HG03066 (cell line): Measurements from ENCODE around the gene PRR14.

Experiments used
- ATAC-seq: cut with Tn5 transposase; IDR thresholded peaks from one replicate; pipeline ENCODE4 v1.9.1; 2021; ENCODE audit warnings: low read depth; ENCODE audit not compliant: unreplicated experiment

The PRR14 gene

GRCh38 chr16:30658731-30659506 lies 8.2 kb downstream of the PRR14 start:
- ATAC-seq = peak; percentile 26

- ATAC-seq = no peak
Observed at GRCh38 chr16:30659507-30660423, 9.0 kb downstream of the PRR14 start.

GRCh38 chr16:30660424-30661261 lies 9.9 kb downstream of the PRR14 start:
- ATAC-seq = no peak

GRCh38 chr16:30662449-30662848 lies 11.7 kb downstream of the PRR14 start:
- no peak for ATAC-seq

- ATAC-seq = no peak
Observed at GRCh38 chr16:30663038-30663437, 12.3 kb downstream of the PRR14 start.

GRCh38 chr16:30663820-30664219 lies 13.1 kb downstream of the PRR14 start:
- ATAC-seq = no peak

- no peak for ATAC-seq
Observed at GRCh38 chr16:30664616-30665109, 13.9 kb downstream of the PRR14 start.

GRCh38 chr16:30665155-30665829 lies 14.5 kb downstream of the PRR14 start:
- no peak for ATAC-seq

- ATAC-seq = no peak
Observed at GRCh38 chr16:30665830-30666190, 15.1 kb downstream of the PRR14 start.

- no peak for ATAC-seq
Observed at GRCh38 chr16:30666681-30667080, 15.9 kb downstream of the PRR14 start.

- no peak for ATAC-seq
Observed at GRCh38 chr16:30667361-30667905, 16.7 kb downstream of the PRR14 start.

GRCh38 chr16:30668393-30668792 lies 17.6 kb downstream of the PRR14 start:
- no peak for ATAC-seq

GRCh38 chr16:30669026-30669902 lies 18.5 kb downstream of the PRR14 start:
- ATAC-seq = no peak

- no peak for ATAC-seq
Observed at GRCh38 chr16:30669903-30670824, 19.4 kb downstream of the PRR14 start.

GRCh38 chr16:30675143-30675542 lies 24.4 kb downstream of the PRR14 start:
- no peak for ATAC-seq

- ATAC-seq = no peak
Observed at GRCh38 chr16:30677931-30678585, 27.3 kb downstream of the PRR14 start.

- no peak for ATAC-seq
Observed at GRCh38 chr16:30678586-30678970, 27.8 kb downstream of the PRR14 start.
